ENCODE measurements around the gene AEBP1.
A peak's percentile ranks its signal among the peaks of the same experiment; 100 is the strongest.

The AEBP1 gene

GRCh38 chr7:44084701-44085100 lies 19.4 kb upstream of the AEBP1 start:
- no peak for DNase-seq (ENCODE audit: low read depth)

DNA sequence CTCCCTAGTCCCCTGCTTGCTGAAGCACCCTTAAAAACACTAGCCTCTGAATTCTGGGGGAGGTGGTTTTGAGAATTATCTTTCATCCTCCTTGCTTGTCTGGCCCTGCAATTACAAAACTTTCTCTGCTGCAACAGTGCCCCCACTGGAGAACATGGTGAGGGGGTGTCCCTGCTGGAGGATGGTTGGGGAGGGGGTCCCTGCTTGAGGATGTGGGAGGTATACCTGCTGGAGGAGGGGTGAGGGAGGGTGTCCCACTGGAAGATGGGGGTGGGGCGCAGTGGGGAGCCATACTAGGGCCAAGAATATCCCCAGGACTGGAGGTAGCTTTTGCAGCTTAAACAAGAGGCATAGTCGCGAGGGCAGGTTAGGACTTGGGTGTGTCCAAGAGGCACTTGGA lies 18.6 kb upstream of the AEBP1 start:
- DNase-seq (ENCODE audit: low read depth): no peak

- DNase-seq (ENCODE audit: low read depth): no peak
Measured at GRCh38 chr7:44086627-44087026, 17.5 kb upstream of the AEBP1 start.

GRCh38 chr7:44087911-44088838 lies 16.0 kb upstream of the AEBP1 start:
- no peak for DNase-seq (ENCODE audit: low read depth)

DNA sequence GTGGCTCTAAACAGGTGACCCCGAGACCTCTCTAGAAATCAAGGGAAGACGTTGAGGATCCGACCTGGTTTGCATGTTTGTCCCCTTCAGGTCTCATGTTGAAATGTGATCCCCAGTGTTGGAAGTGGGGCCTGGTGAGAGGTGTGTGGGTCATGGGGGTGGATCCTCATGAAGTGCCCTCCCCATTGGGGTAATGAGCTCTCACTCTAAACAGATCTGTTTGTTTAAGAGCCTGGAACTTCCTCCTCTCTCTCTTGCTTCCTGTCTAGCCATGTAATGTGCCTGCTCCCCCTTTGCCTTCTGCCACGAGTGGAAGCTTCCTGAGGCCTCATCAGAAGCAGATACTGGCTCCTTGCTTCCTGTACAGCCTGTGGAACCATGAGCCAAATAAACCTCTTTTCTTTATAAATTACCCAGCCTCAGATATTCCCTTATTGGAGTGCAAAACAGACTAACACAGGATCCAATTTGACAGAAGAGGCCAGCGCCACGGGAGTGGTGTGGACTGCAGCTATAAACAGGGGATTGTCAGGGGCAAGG lies 11.0 kb upstream of the AEBP1 start:
- no peak for DNase-seq (ENCODE audit: low read depth)

DNA sequence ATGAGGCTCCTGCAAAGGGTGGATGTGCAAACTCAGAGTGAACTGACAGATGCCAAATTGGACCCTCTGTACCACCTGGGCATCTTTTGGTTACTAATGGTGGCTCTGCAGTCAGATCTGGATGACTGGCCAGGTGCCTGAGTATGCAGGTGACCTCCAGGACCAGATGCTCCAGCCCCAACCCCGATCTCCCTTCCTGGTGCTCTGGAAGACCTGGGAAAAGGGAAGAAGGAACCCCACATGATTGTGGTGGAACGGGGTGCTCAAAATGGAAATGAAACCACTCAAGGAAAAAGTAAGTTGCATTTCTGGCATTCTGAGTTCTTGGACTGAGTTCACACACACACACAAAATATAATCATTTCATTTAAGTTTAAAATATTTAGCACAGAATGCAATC lies 9.8 kb upstream of the AEBP1 start:
- DNase-seq (ENCODE audit: low read depth): no peak

DNA sequence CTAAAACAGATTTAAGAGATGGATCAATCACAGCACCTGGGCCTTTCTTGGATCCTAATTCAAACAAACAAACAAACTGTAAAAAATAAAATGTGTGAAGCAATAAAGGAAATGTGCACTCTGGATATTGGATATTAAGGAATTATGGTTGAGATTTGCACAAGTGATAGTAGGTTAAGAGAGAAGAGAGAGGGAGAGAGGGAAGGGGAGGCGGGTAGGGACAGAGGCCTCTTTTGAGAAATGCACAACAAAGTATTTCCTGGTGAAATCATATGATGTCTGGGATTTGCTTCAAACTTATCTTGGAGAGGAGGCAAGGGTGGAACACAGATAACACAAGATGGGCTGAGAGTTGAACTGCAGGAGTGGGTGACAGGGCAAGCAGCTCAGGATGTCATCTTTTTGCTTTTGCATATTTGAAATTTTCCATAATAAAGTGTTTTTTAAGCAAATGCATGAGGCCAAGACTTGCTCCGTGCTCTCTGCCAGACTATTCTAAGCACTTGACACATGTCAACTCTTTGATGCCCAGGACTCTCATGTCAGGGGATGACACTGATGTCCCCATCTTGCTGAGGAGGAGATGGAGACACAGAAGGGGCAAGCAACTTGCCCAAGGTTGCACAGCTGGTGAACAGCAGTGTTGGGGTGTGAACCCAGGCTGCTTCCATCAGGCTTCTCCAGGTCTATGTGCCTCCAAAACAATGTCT lies 9.1 kb upstream of the AEBP1 start:
- DNase-seq (ENCODE audit: low read depth): no peak

- DNase-seq (ENCODE audit: low read depth): no peak
Measured at GRCh38 chr7:44095781-44096180, 8.4 kb upstream of the AEBP1 start.

DNA sequence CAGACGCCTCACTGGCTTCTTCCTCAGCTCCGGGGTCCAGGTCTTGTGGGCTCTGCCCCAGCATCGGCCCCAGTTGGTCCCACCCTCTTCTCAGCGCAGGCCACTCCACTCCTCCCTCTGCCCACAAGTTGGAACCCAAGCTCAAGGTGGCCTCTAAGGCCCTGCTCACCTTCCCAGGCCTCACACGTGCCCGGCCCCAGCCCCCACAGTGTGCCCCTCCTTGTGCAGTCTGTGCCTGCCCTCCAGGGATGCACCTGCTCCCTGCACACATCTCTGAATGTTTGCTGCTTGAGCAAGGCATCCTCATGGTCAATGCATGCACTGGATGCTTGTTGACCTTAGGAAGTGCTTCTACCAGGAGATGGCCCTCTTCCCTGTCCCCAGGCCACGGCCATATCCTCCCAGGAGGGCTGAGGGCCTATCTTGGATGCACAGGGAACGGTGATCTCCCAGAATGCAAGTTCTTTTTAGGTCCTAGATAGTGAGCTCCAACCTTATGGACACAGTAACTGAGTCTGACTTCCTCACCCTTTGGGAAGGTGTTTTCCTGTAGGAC lies 7.7 kb upstream of the AEBP1 start:
- no peak for DNase-seq (ENCODE audit: low read depth)

- DNase-seq (ENCODE audit: low read depth): peak; percentile 60
Measured at GRCh38 chr7:44097064-44097932, 6.8 kb upstream of the AEBP1 start.

DNA sequence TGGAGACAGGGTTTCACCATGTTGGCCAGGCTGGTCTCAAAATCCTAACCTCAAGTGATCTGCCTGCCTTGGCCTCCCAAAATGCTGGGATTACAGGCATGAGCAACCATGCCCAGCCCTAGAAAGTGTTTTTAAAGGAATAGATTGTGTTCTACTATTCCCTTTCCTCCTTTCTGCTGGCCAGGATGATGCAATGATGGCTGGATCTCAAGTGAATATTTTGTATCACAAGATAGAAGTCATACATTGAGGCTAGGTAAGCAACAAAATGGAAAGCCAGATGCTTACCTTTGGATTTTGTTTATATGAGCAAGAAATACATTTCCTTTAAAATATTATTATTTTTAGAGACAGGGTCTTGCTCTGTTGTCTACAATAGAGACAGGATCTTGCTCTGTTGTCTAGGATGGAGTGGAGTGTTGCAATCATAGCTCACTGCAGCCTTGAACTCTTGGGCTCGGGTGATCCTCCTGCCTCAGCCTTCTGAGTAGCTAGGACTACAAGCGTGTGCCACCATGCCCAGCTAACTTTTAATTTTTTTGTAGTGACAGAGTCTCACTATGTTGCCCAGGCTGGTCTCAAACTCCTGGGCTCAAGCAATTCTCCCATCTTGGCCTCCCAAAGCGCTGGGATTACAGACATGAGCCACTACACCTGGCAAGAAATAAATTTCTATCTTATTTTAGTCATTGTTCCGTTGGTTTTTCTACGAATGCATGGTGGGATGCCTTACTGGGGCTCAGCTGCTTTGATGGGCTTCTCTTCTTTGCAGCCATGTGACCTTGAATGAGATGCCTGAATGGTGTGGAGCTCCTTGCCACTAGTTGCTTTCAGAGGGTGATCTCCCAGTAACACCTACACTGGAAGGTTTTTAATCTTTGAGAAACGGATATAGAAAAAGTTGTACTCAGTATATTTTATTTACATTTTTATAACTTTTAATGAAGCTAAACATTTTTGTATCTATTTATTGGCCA lies 5.8 kb upstream of the AEBP1 start:
- DNase-seq (ENCODE audit: low read depth): no peak

GRCh38 chr7:44099669-44100068 lies 4.5 kb upstream of the AEBP1 start:
- no peak for DNase-seq (ENCODE audit: low read depth)

DNA sequence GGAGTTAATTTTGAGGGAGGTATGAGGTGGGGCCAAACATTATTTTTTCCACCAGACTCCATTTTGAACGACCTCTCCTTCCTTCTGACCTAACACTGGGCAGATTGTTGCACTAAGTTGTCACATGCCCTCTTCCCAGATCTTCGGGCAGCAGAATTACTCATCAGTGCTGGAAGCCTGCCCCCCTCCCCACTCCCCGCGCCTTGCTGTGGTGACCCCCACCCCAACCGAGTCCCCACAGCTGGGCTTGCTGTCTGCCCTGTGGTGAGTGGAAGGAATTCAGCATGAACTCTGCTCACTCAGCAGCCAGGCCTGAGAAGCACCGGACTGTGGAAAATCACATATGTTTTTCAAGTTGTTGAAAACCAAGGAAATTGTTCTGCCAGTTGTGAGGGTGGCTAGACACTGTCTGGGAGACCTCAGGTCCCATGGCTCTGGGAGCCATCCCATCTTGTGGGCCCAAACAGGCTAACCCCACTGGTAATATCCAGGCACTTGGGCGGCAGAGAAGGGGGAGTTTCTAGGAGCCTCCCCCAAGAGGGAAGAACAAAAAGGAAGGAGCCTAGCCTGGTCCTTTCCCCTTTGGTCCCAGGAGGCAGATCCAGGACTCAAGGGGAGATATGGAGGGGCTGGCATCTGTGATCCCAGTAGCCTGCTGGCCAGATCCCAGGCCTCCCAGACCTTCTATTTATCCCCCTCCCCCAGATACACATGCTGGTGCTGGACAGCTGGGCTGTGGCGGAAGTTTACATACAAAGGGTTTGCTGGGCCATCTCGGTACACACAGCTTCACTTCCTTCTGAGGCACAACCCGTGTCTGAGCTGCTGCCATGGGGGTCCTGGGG lies 3.5 kb upstream of the AEBP1 start:
- DNase-seq (ENCODE audit: low read depth): no peak

GRCh38 chr7:44101303-44101965 lies 2.7 kb upstream of the AEBP1 start:
- no peak for DNase-seq (ENCODE audit: low read depth)

DNA sequence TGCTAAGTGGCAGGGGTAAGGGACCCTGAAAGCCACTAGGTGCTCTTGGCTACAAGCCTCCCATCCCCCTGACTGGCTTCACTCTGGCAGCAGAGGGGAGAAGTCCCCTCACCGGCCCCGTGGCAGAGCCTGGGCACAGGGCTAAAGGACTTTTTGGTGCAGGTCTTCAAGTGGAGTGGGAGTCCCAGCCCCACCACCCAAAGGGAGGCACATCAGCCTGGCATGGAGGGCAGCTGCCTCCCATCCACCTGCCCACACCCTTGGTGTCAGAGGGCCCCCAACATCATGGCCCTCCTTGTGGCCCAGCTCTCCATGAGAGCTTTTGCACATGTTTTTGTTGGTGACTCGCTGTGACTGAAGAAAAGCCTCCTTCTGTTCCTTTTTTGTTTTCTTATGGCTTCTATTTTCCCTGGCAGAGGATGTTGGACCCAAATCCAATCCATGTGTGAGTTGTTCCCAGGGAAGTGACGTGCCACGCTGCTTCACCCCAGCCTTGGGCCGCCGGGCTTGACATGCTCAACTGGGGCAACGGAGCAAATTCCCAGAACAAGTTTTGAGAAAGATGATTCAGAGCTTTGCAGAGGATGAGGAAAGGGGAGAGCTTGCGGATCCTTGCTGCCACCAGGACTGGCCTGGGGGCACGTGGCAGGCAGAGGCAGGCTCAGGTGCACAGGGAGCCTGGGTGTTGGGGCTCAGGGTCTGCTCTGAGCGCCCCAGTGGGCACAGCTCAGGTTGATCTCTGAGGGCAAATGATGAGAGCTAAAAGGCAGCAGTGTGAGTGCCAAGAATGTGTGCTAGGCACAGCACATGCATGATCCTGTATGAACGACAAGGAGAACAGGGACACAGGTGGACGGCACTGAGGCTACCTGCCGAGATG lies 1.9 kb upstream of the AEBP1 start:
- no peak for DNase-seq (ENCODE audit: low read depth)

DNA sequence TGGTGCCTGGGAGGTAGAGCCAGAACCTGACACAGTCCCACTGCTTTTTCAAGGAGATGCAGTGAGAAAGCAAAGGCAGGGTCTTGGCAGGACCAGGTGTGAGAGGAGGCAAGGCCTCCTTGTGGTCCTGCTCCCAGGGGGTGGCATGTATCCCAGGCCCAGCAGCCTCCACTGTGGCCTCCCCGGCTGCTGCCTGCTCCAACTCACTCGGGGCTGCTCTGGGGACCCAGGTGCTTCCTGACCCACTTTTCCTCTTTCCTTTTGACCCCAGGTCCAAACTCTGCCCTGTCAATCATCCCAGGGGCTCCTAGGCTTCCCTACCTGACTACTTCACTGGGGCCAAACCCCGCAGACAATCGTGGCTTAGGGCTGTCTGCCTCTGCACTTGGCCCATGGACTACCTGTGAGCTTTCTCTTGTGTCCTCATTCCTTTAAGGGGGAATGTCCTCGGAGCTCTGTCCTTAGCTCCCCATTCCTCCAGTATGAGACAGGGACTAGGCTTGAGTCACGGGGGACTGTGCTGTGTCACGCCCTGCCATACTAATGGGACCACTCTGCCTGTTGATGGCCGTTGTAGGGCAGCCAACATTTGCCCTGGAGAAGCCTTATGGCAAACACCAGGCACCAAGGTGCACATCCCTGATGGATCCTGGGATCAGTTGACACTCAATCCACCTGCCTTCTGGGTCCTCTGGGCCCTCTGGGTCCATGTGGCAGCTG lies 1.1 kb upstream of the AEBP1 start:
- no peak for DNase-seq (ENCODE audit: low read depth)

GRCh38 chr7:44103566-44103922 lies 601 bp upstream of the AEBP1 start:
- DNase-seq (ENCODE audit: low read depth): no peak

Measured in CMK (cell line).